ENCODE results near the gene RAPGEF2. TPM values are rescaled to one million over a fixed set of nuclear protein-coding genes. Genes with fewer than 3 reads are reported as not detected.

Gene RAPGEF2
- total RNA-seq, 1 donor from 2014 or later = 49.3 TPM

- no peak for DNase-seq
Measured at GRCh38 chr4:159197885-159198269, 95.0 kb downstream of the RAPGEF2 start.

DNA sequence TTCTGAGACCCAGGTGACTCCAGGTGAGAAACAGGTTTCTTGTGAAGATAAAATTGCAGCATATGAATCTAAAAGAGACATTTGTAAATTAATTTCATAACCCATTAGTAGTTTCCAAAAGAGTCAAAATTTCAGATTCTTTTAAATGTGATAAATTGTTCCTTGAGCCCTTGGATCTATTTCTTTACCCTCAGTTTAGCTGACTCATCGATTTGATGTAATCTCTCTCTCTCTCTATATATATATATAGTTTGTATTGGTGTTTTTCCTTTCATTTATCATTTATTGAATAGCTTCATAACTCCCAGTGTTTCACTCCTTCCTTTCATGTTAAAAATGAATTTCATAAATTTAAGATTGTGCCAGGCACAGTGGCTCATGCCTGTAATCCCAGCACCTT is 96.9 kb downstream of the RAPGEF2 start:
- DNase-seq = no peak

DNA sequence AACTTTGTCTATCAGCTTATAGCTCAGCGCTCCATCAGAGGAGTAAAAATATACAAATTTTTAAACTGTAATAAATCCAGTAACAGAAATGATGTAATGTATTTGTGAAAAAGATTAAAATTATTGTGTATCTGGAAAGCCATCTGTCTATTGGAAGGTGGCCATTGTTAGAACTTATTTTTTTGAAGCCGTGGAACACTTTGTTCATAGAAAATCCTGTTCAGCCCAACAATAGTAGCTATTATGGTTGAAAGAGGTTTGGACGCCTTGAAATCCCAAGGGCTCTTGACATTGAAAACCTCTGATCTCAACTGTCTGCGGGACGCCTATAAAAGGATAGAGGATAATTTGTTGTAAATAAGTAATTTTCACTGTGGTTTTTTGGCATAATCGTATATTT is 98.3 kb downstream of the RAPGEF2 start:
- peak; percentile 13 for DNase-seq

DNA sequence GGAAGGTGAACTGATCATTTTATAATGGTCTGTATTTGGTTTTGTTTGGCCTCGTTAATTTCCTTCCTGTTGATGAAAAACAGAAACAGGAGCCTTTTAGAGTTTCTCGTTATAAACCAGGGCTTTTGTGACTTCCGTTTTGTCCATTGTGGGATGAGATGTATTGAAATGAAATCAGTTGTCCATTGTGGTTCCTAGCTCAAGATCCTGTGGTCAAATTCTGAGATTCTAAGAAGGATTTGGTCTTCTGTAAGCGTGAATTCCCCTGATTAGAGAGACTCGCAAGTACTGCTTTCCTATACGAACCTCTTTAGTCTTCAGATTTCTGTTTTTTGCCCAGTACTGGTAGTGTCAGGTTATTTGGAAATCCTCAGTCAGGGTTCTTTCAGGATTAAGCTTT is 101.7 kb downstream of the RAPGEF2 start:
- DNase-seq = no peak

GRCh38 chr4:159205466-159205865 is 102.6 kb downstream of the RAPGEF2 start:
- no peak for DNase-seq

DNA sequence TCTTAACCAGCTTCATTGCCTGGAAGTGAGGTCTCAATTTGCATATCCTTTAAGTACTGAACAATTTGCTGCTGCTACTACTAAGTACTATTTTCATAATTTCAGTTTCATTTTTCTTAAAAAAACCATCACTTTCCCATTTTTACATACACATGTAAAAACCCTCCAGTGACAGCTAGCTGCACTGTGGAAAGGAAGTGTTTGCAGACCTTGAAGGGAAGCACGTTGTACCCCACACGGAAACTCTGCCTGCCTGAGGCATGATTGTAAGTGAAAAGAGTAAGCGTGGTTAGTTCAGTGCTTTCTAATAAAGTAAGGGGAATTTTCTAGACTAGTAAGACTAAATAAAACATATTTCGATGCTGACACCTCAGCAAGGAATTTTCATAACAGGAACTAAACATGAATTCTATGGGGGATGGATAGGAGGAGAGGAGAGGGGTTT is 103.6 kb downstream of the RAPGEF2 start:
- DNase-seq = no peak

- no peak for DNase-seq
Measured at GRCh38 chr4:159209249-159209648, 106.4 kb downstream of the RAPGEF2 start.

- DNase-seq = no peak
Measured at GRCh38 chr4:159210975-159211374, 108.1 kb downstream of the RAPGEF2 start.

- DNase-seq = no peak
Measured at GRCh38 chr4:159212675-159213293, 109.9 kb downstream of the RAPGEF2 start.

DNA sequence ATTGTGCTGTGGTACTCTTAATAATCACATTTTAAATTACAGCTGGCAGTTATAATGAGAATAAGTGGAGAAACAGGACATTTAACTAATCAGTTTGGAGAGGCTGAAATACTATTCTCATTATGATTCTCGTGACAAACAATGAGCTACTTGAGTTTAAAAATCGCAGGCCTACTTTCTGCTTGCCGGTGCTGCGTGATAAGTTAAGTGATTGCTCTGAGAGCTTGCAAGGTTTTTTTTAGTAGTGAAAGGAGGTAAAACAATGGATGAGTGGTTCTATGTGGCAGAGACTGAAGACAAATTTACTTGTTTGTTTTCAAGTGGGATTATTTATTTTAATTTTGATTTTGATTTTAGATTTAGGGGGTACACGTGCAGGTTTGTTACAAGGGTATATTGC is 114.0 kb downstream of the RAPGEF2 start:
- DNase-seq = no peak

DNA sequence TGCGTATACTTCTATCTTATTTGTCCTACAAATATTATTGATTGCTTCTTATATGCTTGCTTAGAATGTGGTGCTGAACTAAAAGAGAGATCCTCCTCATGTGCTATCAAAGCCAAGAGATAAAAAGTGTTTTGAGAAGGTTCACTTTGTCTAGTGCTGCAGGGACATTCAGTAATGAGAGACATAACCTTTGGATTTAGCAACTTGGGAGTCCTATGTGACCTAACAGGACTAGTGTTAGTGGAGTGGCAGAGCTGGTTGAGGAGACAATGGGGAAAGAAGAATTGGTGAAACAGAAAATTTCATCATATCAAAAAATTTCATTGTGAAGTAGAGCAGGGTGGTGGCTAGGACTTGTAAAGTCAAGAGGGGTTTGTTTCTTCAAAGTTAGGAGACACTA is 117.0 kb downstream of the RAPGEF2 start:
- DNase-seq = no peak

DNA sequence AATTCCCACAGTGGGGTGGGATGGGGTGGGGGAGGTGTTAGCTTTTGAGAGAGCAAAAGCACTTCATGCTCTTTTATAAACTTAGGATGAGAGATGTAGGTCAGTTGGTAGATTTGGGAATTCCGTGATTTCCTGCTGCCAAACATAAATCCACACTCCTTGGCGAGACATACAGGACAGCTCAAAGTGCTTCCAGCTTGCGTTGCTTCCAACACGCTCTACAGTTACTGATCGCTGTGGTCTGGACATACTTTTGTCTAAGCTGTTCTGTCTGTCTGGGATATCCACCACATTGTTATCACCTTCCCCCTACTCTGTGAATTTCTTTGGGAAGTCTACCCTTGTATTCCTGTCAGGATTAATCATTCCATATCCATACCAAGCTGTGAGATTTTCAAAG is 117.5 kb downstream of the RAPGEF2 start:
- no peak for DNase-seq

GRCh38 chr4:159221280-159221679 is 118.4 kb downstream of the RAPGEF2 start:
- no peak for DNase-seq

- DNase-seq = no peak
Measured at GRCh38 chr4:159222043-159222552, 119.2 kb downstream of the RAPGEF2 start.

DNA sequence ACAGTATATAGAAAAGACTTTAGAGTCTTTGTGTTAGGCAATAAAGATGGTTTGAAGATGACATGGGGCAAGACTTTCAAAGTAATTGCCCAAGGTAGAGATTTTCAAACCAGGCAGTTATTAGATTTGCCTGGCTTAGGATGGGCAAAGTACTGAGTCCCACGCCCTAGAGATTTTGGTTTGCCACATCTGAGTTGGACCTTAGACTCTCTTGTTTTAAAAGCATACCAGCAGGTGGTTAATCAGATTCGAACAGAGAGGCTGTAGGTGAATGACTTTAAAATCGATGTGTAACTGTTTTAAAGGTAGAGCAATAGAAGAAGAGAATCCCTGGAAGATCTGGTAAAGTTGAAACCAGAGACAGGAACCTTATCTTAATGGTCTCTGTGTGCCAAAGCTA is 121.5 kb downstream of the RAPGEF2 start:
- no peak for DNase-seq

- no peak for DNase-seq
Measured at GRCh38 chr4:159227378-159227777, 124.5 kb downstream of the RAPGEF2 start.

GRCh38 chr4:159227984-159228383 is 125.1 kb downstream of the RAPGEF2 start:
- peak; percentile 73 for DNase-seq

DNA sequence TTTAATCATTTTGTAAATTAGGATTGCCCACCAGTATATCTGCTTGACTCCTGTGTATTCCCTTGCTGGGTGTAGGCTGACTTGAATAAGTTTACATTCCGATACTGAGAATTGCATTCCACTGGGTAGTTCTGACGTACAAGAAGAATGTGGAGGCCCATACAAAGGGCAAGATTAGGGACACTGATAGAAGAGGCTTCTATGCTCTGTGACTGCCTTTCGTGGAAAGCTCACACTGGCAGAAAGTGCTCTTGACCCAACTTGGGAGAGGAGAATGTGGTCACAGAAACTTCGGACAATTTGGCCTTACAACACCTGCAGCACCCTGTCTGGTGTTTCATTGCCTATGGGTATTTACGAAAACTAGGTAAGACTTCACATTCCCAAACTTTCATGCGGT is 126.3 kb downstream of the RAPGEF2 start:
- peak; percentile 54 for DNase-seq

- no peak for DNase-seq
Measured at GRCh38 chr4:159232465-159233106, 129.7 kb downstream of the RAPGEF2 start.

DNA sequence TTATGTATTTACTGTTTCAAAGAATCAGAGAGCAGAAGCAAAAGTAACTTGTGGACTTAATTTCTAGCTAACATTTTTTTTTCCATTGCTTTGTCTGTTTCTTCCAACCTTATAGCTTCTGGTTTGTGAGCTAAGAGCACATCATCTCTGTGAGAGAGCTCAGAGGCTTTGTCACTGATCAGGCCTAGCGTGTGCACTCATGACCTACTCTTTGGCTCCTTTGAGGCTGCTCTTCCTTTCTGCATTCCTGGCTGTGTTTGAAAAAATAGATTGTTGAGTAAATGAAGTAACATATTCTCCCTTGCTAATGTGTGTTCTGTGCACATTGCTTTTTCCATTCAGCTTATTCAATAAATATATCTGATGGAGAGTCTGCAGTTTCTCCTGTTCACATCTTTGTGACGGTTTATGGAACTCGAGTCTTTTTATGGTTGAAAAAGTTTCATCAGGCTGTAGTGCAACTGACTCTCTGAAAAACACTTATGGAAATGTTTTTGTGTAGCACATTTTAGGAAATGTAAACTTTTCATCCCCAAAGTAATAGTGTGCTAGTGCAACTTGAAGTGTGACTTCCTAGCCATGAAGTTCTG is 133.0 kb downstream of the RAPGEF2 start:
- DNase-seq = no peak

DNA sequence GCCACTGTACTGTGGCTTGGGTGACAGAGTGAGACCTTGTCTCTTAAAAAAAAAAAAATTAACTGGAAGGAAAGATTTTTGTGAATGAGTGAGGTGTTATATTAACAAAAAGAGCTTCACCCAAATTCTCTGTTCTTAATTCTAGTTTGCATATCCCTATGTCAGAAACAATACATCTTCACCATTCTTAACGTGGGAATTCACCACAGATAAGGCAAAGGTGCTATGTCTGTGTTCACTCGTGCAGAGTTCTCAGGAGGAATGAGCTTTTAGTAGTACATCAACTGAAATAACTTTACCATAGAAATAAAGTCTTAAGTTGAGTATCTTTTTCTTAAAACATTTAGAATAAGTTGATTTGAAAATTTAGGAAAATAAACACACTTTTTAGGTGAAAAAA is 135.1 kb downstream of the RAPGEF2 start:
- no peak for DNase-seq

- no peak for DNase-seq
Measured at GRCh38 chr4:159238631-159239030, 135.8 kb downstream of the RAPGEF2 start.

DNA sequence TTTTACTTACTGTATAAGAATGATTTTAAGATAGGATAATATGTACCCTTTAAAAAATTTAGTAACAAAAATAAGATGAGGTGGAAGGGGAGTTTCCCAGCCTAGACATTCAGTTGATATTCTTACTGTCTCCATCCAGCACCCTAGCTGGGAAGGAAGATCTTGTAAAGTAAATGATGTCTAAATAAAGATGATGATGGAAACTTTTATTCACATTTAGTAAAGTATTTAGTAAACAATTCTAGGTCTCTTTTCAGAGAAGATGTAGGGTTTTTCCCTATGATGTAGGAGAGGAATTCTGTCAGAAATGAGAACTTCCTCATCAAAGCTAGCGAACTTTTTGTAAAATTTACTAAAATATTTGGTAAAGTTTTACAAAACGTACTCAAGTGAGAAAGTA is 136.8 kb downstream of the RAPGEF2 start:
- DNase-seq = no peak

DNA sequence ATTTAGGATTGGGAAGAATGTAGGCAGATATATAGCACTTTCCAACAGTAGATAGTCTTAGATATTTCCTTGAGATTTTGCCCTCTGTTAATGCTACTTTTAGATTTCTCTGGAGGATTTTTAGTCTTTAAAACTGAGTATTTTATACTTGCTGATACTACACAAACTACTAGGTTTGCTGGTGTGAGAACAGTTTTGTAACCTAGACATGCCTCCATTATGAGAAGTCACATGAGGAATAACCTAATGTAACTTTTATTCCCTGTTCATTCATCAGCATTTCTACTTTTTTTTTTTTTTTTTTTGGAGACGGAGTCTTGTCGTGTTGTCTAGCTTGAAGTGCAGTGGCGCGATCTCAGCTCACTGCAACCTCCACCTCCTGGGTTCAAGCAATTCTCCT is 137.2 kb downstream of the RAPGEF2 start:
- no peak for DNase-seq
